T-cell (primary cell): Measurements from ENCODE around the gene ZFAND3. TPM values are rescaled to one million over a fixed set of nuclear protein-coding genes. Genes with fewer than 3 reads are reported as not detected.

Experiments used
- ATAC-seq, 4 experiments: fragments of 200-7000 bp in 3 of 4; fragments of 150-1000 bp in 1 of 4; cut with Tn5 transposase; replicated peaks in 1 of 4; 1 replicate in 3 of 4; 2 replicates in 1 of 4; pipeline ENCODE4 v1.10.0; 2021; ENCODE audit warnings: moderate library complexity in 3 of 4, mild to moderate bottlenecking in 2 of 4, moderate number of reproducible peaks in 1 of 4
- CTCF ChIA-PET, 2 donors: fragments of 300-600 bp; sonication (Branson Sonifier 250); formaldehyde crosslinking; loops; one replicate each; lab custom pipeline; 2022; ENCODE audit warnings: antibody characterized with exemption in 2 of 2; lab: Charles Lee
- POLR2A ChIA-PET, 2 donors: fragments of 300-600 bp; sonication (Branson Sonifier 250); formaldehyde crosslinking; loops; one replicate each; lab custom pipeline; 2022; ENCODE audit warnings: antibody characterized with exemption in 2 of 2; lab: Charles Lee
- DNase-seq, 35 experiments: peaks; one replicate each; pipeline versions ENCODE4 v3.0.0 to v3.0.0-alpha.2; 2013 to 2023
- H3K27ac ChIP-seq: one replicate; pipeline ENCODE4 v1.5.1; 2013; ENCODE audit warnings: low read length
- H3K27me3 ChIP-seq, 2 experiments: replicated peaks in 1 of 2; 1 replicate in 1 of 2; 2 replicates in 1 of 2; pipeline versions ENCODE4 v1.6.1 to v1.7.0; 2013; ENCODE audit warnings: low read length in 1 of 2, mixed read lengths in 1 of 2; ENCODE audit not compliant: control insufficient read depth in 2 of 2, insufficient read depth in 2 of 2; ENCODE audit errors: extremely low read depth in 1 of 2
- H3K36me3 ChIP-seq, 2 donors: 1 replicate in 1 of 2; 2 replicates in 1 of 2; pipeline versions ENCODE4 v1.6.1 to v1.7.0; 2013; ENCODE audit warnings: low read length in 1 of 2; ENCODE audit not compliant: control insufficient read depth in 2 of 2, insufficient read depth in 1 of 2; ENCODE audit errors: extremely low read depth in 1 of 2
- H3K4me1 ChIP-seq, 2 experiments: 1 replicate in 1 of 2; 2 replicates in 1 of 2; pipeline versions ENCODE4 v1.6.1 to v1.7.0; 2013; ENCODE audit warnings: low read length in 2 of 2, mixed read lengths in 1 of 2; ENCODE audit not compliant: insufficient read depth in 2 of 2, control insufficient read depth in 1 of 2; ENCODE audit errors: extremely low read depth in 1 of 2
- H3K4me3 ChIP-seq, 2 donors: 1 replicate in 1 of 2; 2 replicates in 1 of 2; pipeline versions ENCODE4 v1.5.1 to v1.7.0; 2013; ENCODE audit warnings: mild to moderate bottlenecking in 2 of 2, low read length in 1 of 2, moderate library complexity in 1 of 2; ENCODE audit not compliant: control insufficient read depth in 1 of 2; ENCODE audit errors: extremely low read depth in 1 of 2
- H3K9me3 ChIP-seq: 2 replicates; pipeline ENCODE4 v1.7.0; 2013
- H3K27ac Mint-ChIP-seq, 2 donors: one replicate each; pipeline ENCODE4 v1.8.0; 2020 to 2021; ENCODE audit warnings: mild to moderate bottlenecking in 2 of 2, mixed read lengths in 2 of 2
- H3K27me3 Mint-ChIP-seq, 2 donors: one replicate each; pipeline ENCODE4 v1.8.0; 2021 to 2022; ENCODE audit warnings: mixed read lengths in 2 of 2
- H3K36me3 Mint-ChIP-seq: one replicate; pipeline ENCODE4 v1.8.0; 2021; ENCODE audit warnings: mixed read lengths
- H3K4me1 Mint-ChIP-seq, 3 donors: one replicate each; pipeline ENCODE4 v1.8.0; 2020 to 2022; ENCODE audit warnings: mixed read lengths in 3 of 3, mild to moderate bottlenecking in 1 of 3
- H3K4me3 Mint-ChIP-seq, 3 donors: one replicate each; pipeline ENCODE4 v1.8.0; 2020 to 2022; ENCODE audit warnings: mild to moderate bottlenecking in 3 of 3, mixed read lengths in 3 of 3, moderate library complexity in 3 of 3
- H3K9me3 Mint-ChIP-seq, 3 donors: one replicate each; pipeline ENCODE4 v1.8.0; 2020 to 2022; ENCODE audit warnings: mixed read lengths in 3 of 3
- WGBS: methylation state at CpG from one replicate; pipeline ENCODE4 v1.1.5; 2013; ENCODE audit warnings: missing lambda C conversion rate; ENCODE audit not compliant: insufficient coverage; 5-methylcytosine and 5-hydroxymethylcytosine counted together
- total RNA-seq, 35 experiments: library from RNA in 6 of 35; stranded (reverse) in 6 of 35; fragments of 120-200 nt in 1 of 35; gene quantifications; one replicate each; pipeline versions ENCODE4 v1.2.1 to v1.2.4 and lab custom pipeline; 2013 to 2026

Gene ZFAND3
- total RNA-seq, 5 donors from 2014 or later (not counting 1 experiment from before 2014, with no cell fraction given), result 35.6 to 59.3 (median 36.4) TPM

DNA sequence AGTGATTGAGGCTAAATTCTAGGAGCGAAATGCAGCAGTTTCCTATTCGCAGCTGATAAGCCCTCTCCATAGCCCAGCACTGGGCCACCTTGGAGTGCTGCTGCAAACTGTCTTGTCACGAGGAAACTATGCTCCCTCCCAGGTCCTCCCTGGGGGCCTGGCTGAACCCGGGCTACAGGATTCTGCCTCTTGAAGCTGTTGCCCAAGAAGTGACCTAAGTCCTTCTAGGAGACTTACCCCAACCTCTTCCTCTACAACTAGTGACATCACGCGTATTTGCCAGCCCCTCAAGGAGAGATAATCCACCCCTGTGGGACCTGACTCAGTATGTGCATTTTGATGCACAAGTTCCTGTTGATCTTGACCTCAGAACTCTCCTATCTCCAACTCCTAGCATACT lies 26.5 kb upstream of the ZFAND3 start:
- H3K4me1 ChIP-seq, result peaks cover 0 to 7% of the 10 kb centered on the region in 2 experiments
- 96% methylated on average over 3 of the region's 6 CpGs for WGBS
- no peak overlapping the region for H3K27ac Mint-ChIP-seq
- no peaks in the 10 kb centered on the region for H3K27me3 ChIP-seq
- no peak for ATAC-seq
- H3K27me3 Mint-ChIP-seq, result no peaks in the 10 kb centered on the region
- POLR2A ChIA-PET, result no interaction called here
- no peak overlapping the region for H3K4me3 Mint-ChIP-seq
- peaks cover 0 to 9% (median 8%) of the 10 kb centered on the region in 3 donors for H3K4me1 Mint-ChIP-seq
- H3K27ac ChIP-seq, result no peak overlapping the region
- no peaks in the 10 kb centered on the region for H3K36me3 ChIP-seq
- no peak overlapping the region for H3K4me3 ChIP-seq
- CTCF ChIA-PET, result interaction anchor here in 1 of 2 donors (1.7 kb wide), 1 partner anchor 67 kb away, joined by 4 read pairs; no protein-coding TSS in a partner anchor
- H3K9me3 ChIP-seq, result no peaks in the 10 kb centered on the region
- H3K36me3 Mint-ChIP-seq, result no peaks in the 10 kb centered on the region
- no peak for DNase-seq
- no peaks in the 10 kb centered on the region for H3K9me3 Mint-ChIP-seq

DNA sequence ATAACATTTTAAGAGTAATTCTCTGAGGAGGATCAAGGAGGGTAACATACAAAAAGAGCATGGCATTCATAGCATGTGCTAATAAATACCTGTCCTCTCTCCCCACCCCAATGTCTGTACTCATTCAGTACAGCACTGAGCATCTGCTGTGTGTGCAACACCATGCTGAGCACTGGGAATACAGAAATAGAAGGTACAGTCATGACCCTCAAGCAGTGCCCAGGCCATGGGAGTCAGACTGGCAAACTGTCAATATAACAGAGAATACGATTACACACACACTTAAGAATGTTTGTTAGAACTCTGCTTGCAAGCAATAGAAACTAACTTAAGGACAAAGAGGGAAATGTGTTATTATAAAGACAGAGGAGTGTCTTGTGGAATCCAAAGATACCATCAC lies 24.7 kb upstream of the ZFAND3 start:
- no peaks in the 10 kb centered on the region for H3K9me3 Mint-ChIP-seq
- POLR2A ChIA-PET, result interaction anchor here in 1 of 2 donors (0.8 kb wide), 1 partner anchor 23 kb away, joined by 3 read pairs; no protein-coding TSS in a partner anchor
- no peak for ATAC-seq
- CTCF ChIA-PET, result interaction anchor here (0.6 to 0.7 kb wide), 3 partner anchors 21 to 193 kb away, joined by 3 to 4 read pairs (median 3); no protein-coding TSS in a partner anchor
- H3K4me3 Mint-ChIP-seq, result no peak overlapping the region
- no peaks in the 10 kb centered on the region for H3K36me3 Mint-ChIP-seq
- Histone ChIP-seq H3K4me3 (no peak overlapping the region), H3K9me3 (no peaks in the 10 kb centered on the region), H3K36me3 (no peaks in the 10 kb centered on the region), H3K4me1 (peaks cover 0 to 7% of the 10 kb centered on the region in 2 experiments), H3K27me3 (peaks cover 0 to 3% of the 10 kb centered on the region in 2 experiments), H3K27ac (no peak overlapping the region)
- H3K27me3 Mint-ChIP-seq, result no peaks in the 10 kb centered on the region
- no peak for DNase-seq
- peaks cover 0 to 9% (median 8%) of the 10 kb centered on the region in 3 donors for H3K4me1 Mint-ChIP-seq
- no peak overlapping the region for H3K27ac Mint-ChIP-seq
- no CpG with 5 or more reads among the region's 1 CpG for WGBS

DNA sequence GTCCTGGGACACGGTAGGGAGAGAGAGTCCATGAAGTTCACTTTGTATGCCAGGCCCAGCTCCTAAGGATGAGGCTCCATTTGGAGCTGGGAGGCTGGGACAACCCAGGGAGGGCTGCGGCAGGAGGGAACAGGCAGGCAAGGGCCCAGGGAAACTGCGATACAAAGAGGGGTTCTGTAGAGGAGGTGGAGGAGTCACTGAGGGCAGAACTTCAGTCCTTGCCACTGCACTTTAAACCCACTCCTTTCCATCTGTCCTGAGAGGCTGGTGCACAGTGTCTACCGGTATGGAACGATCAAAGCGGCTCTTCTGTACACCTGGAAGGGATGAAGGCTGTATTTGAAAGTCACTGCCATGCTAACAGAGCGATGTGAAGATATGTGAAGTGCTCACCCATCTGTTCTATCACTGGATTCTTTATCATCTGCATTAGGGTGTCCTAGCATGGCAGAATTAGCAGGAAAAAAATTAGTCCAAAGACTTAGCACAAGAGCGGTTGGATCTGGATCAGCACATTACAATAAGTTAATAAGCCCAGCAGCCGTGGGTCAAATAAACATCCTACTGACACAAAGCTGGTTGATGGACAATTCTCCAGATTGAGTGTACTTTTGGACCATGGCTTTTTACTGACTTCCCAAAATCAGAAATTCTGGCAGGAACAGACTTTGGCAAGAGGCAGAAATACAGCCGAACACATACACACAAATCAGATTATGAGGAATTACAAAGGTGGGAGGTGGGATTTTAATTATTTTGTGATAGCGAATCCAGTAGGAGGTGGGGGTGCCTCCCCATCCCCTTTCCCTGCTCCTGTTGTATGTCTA lies 20.9 kb upstream of the ZFAND3 start:
- no peaks in the 10 kb centered on the region for H3K36me3 Mint-ChIP-seq
- no peaks in the 10 kb centered on the region for H3K9me3 ChIP-seq
- no peaks in the 10 kb centered on the region for H3K9me3 Mint-ChIP-seq
- H3K4me3 Mint-ChIP-seq, result no peak overlapping the region
- DNase-seq (no peak), ATAC-seq (no peak)
- CTCF ChIA-PET, result no interaction called here
- H3K27ac Mint-ChIP-seq, result no peak overlapping the region
- H3K27me3 ChIP-seq, result peaks cover 0 to 3% of the 10 kb centered on the region in 2 experiments
- no peaks in the 10 kb centered on the region for H3K27me3 Mint-ChIP-seq
- peaks cover 0 to 4% (median 3%) of the 10 kb centered on the region in 3 donors for H3K4me1 Mint-ChIP-seq
- H3K4me3 ChIP-seq, result no peak overlapping the region
- H3K27ac ChIP-seq, result no peak overlapping the region
- POLR2A ChIA-PET, result no interaction called here
- H3K4me1 ChIP-seq, result no peaks in the 10 kb centered on the region
- H3K36me3 ChIP-seq, result no peaks in the 10 kb centered on the region
- whole genome bisulfite sequencing, result 100% methylated on average over 4 of the region's 11 CpGs

DNA sequence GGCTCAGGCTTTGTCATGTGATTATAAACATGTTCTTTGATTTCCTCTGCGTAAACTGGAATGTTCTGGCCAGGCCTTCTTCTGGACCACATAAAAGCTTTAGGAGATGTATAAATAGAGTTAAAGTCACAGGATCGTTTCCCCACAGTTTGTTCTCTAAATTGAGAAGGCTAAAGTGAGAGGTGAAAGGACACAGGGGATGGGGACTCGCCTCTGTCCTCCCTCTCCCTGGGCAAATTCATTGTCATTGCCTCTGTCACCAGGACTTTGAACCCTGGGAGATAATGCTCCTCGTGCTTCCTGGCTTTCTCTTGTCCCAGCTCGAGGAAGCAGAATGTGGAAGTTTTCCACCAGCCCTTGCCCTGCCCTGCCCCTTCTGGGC lies 20.3 kb upstream of the ZFAND3 start:
- Mint-ChIP-seq H3K4me1 (peaks cover 0 to 4% (median 3%) of the 10 kb centered on the region in 3 donors), H3K9me3 (no peaks in the 10 kb centered on the region), H3K27ac (no peak overlapping the region), H3K4me3 (no peak overlapping the region), H3K27me3 (no peaks in the 10 kb centered on the region), H3K36me3 (no peaks in the 10 kb centered on the region)
- ChIA-PET CTCF (no interaction called here), POLR2A (no interaction called here)
- Histone ChIP-seq H3K36me3 (no peaks in the 10 kb centered on the region), H3K4me3 (no peak overlapping the region), H3K27me3 (peaks cover 0 to 3% of the 10 kb centered on the region in 2 experiments), H3K9me3 (no peaks in the 10 kb centered on the region), H3K4me1 (no peaks in the 10 kb centered on the region), H3K27ac (no peak overlapping the region)
- no peak for DNase-seq
- ATAC-seq, result no peak
- WGBS, result 74% methylated on average over 2 of the region's 5 CpGs

DNA sequence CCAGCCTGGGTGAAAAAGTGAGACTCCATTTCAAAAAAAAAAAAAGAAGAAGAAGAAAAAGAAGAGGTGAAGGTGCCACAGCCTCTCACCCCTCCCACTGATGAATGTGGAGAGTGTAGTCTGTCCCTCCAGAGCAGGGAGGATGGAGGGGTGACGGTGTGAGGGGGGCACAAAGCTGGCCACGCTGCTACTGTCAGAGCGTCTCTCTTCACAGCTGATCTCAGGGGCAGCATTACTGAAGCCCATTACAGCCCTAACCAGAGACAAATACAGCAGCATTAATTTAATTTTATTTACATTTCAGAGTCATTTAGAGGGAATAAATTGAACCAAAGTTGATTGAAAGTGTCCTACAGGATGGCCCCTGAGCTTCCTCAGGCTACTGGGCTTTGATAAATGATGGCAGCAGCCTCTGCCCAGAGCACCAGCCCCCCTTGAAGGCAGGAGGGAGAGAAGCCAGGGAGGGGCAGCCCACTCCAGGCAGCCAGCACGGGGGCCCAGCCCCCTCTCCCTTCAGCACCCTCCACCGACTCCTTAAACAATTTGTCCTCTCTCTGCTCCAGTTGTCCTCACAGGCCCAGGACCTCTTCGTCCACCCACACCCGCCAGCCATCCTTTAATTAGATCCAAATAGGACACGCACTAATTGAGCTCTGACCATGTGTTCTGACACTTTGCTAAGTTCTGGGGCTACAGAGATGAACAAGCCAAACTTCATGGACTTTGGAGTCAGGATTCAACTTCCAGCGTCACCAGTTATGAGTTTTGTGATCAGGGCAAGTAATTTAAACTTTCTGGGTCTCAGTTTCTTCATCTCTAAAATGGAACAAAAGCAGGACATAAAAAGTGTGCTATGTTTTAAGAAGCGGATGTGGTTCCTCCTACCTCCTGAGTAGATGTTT lies 18.6 kb upstream of the ZFAND3 start:
- Histone ChIP-seq H3K4me3 (no peak overlapping the region), H3K27ac (no peak overlapping the region), H3K27me3 (peaks cover 0 to 3% of the 10 kb centered on the region in 2 experiments), H3K36me3 (no peaks in the 10 kb centered on the region), H3K4me1 (no peaks in the 10 kb centered on the region), H3K9me3 (no peaks in the 10 kb centered on the region)
- 67% methylated on average over 2 of the region's 10 CpGs for WGBS
- no peaks in the 10 kb centered on the region for H3K9me3 Mint-ChIP-seq
- peaks cover 0 to 4% (median 3%) of the 10 kb centered on the region in 3 donors for H3K4me1 Mint-ChIP-seq
- no peak overlapping the region for H3K4me3 Mint-ChIP-seq
- H3K27me3 Mint-ChIP-seq, result no peaks in the 10 kb centered on the region
- H3K36me3 Mint-ChIP-seq, result no peaks in the 10 kb centered on the region
- no peak overlapping the region for H3K27ac Mint-ChIP-seq
- CTCF ChIA-PET, result interaction anchor here in 1 of 2 donors (0.6 kb wide), 1 partner anchor 697 kb away, joined by 3 read pairs; no protein-coding TSS in a partner anchor
- ATAC-seq, result no peak
- no peak for DNase-seq
- POLR2A ChIA-PET, result no interaction called here

DNA sequence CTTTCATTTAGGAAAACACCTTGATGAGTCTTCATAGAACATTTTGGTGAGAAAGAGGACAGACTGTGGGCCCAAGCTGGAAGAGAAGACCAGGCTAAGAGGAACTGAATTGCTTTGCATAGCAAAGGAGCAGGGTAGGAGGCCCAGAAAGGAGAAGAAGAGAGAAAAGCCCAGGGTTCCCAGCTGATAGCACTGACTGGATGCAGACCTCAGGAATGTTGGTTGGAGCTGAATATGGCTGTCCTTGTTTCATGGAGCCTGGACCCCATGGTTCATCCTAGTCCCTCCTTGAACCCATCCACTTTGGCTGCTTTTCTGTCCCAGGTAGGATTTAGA lies 18.0 kb upstream of the ZFAND3 start:
- no peak overlapping the region for H3K4me3 Mint-ChIP-seq
- Histone ChIP-seq H3K4me3 (no peak overlapping the region), H3K36me3 (no peaks in the 10 kb centered on the region), H3K4me1 (no peaks in the 10 kb centered on the region), H3K27me3 (peaks cover 0 to 3% of the 10 kb centered on the region in 2 experiments), H3K27ac (no peak overlapping the region), H3K9me3 (no peaks in the 10 kb centered on the region)
- POLR2A ChIA-PET, result no interaction called here
- no peak overlapping the region for H3K27ac Mint-ChIP-seq
- no peak for DNase-seq
- CTCF ChIA-PET, result no interaction called here
- no peaks in the 10 kb centered on the region for H3K9me3 Mint-ChIP-seq
- H3K4me1 Mint-ChIP-seq, result peaks cover 0 to 4% (median 3%) of the 10 kb centered on the region in 3 donors
- no peaks in the 10 kb centered on the region for H3K27me3 Mint-ChIP-seq
- no peak for ATAC-seq
- no peaks in the 10 kb centered on the region for H3K36me3 Mint-ChIP-seq
